ENCODE data around the gene CALML6.

DNA sequence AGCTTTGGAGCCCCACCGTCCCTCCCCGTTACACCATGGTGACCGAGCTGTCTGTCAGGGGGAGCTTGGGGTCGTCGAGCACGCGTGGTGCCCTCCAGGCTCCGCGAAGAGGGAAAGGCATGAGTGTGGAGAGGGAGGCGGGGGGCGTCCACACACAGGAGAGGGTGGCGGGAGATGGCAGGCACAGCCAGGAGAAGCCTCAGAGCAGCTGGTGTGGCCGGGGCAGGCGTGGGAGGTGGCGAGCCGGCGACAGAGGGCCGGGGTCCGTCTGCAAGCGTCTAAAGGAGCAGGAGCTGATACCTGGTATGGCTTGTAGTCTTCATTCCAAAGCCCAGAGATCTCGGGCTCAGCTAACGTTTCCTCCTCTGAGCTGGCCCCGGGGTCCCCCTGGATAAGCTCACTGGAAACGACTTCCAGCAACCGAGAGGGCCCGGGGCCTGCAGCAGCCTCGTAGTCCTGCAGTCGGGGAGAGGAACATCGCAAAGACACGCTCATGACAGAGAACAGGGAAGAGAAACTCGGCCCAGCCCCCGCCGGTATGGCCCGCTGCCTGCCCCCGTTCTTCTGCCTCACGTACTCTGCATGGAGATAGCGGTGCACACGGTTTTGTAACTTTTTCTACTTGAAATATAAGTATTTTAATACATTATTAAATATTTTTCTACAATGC, 51.1 kb downstream of the CALML6 start:
- TF ChIP-seq, protein P1, sequence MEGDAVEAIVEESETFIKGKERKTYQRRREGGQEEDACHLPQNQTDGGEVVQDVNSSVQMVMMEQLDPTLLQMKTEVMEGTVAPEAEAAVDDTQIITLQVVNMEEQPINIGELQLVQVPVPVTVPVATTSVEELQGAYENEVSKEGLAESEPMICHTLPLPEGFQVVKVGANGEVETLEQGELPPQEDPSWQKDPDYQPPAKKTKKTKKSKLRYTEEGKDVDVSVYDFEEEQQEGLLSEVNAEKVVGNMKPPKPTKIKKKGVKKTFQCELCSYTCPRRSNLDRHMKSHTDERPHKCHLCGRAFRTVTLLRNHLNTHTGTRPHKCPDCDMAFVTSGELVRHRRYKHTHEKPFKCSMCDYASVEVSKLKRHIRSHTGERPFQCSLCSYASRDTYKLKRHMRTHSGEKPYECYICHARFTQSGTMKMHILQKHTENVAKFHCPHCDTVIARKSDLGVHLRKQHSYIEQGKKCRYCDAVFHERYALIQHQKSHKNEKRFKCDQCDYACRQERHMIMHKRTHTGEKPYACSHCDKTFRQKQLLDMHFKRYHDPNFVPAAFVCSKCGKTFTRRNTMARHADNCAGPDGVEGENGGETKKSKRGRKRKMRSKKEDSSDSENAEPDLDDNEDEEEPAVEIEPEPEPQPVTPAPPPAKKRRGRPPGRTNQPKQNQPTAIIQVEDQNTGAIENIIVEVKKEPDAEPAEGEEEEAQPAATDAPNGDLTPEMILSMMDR (IDR thresholded peaks at IDR 0.05; ENCODE audit: insufficient read depth, low read length, poor library complexity, severe bottlenecking): no peak
- TF ChIP-seq EZH2phosphoT487 (conservative IDR thresholded peaks at IDR 0.05; ENCODE audit: low read length): no peak
